GM18505 (cell line): ENCODE results near the gene ADGRD2.

Experiments used
- ATAC-seq: cut with Tn5 transposase; IDR thresholded peaks from one replicate; pipeline ENCODE4 v1.9.1; 2021; ENCODE audit not compliant: unreplicated experiment
- POLR2A ChIP-seq: IDR thresholded peaks from 4 replicates; pipeline ENCODE4 v1.6.1; 2011; ENCODE audit warnings: borderline replicate concordance; ENCODE audit not compliant: insufficient read depth, insufficient read length; ENCODE audit errors: extremely low read depth

Gene ADGRD2

GRCh38 chr9:124456341-124457078, 6.3 kb downstream of the ADGRD2 start:
- no peak for ATAC-seq
- no peak for TF ChIP-seq POLR2A

DNA sequence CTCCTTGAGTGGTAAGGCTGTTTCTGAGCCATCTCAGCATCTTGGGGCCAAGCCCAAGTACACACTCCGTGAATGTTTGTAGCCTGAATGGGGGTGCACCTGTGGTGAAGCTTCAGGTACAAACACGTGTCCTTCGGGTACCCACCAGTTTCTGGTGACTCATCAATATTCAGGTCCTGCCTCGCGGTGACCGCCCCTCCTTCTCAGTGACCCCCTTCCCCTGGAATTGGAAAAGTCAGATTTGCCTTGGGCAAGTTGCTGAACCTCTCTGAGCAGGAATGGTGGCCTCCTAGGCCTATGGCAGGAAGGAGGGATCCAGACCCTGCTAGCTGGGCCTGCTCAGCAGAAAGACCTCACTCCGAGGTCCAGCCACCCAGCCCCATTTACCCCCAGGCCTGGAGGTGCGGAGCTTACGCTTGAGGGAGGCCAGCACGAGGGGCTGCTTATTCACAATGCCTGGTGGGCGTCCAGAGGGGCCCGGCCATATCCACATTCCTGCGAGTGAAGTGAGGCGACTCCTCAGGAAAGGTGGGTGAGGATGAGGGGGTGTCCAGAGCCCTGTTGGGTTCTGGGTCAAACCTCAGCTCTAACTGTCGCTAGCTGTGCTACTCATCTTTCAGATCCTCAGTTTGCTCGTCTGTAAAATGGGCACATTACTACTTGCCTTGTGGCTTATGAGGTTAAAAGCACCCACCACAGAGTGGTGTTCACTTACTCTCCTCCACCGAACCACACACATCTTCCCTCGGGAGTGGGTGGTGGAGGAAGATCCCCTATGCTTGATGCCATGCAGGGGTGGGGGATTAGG, 7.0 kb downstream of the ADGRD2 start:
- ATAC-seq, result no peak
- no peak for TF ChIP-seq POLR2A

GRCh38 chr9:124457887-124458431, 7.7 kb downstream of the ADGRD2 start:
- ATAC-seq, result no peak
- TF ChIP-seq POLR2A, result no peak

GRCh38 chr9:124458441-124458840, 8.2 kb downstream of the ADGRD2 start:
- TF ChIP-seq POLR2A, result no peak
- no peak for ATAC-seq

- ATAC-seq, result no peak
- TF ChIP-seq POLR2A, result no peak
Measured at GRCh38 chr9:124462739-124463138, 12.5 kb downstream of the ADGRD2 start.

DNA sequence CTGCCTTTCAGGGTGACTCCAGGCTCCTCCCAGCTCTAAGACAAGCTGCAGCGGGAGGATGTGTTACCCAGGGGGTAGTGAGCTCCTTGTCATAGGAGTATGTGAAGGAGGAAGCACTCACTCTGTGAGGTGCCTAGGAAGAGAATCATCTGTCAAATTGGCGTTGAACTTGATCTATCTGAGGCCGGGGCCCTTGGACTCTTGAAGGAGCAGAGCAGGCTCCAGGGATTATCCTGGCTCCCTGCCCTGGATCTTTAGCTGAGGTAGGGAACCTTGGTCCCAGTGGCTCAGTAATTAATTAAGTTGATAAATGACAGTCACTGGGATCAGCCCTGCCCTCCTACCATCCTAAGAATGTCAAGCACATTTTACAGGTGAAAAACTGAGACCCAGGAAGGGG, 15.5 kb downstream of the ADGRD2 start:
- no peak for TF ChIP-seq POLR2A
- no peak for ATAC-seq

GRCh38 chr9:124467410-124468060, 17.3 kb downstream of the ADGRD2 start:
- TF ChIP-seq POLR2A, result no peak
- ATAC-seq, result no peak

DNA sequence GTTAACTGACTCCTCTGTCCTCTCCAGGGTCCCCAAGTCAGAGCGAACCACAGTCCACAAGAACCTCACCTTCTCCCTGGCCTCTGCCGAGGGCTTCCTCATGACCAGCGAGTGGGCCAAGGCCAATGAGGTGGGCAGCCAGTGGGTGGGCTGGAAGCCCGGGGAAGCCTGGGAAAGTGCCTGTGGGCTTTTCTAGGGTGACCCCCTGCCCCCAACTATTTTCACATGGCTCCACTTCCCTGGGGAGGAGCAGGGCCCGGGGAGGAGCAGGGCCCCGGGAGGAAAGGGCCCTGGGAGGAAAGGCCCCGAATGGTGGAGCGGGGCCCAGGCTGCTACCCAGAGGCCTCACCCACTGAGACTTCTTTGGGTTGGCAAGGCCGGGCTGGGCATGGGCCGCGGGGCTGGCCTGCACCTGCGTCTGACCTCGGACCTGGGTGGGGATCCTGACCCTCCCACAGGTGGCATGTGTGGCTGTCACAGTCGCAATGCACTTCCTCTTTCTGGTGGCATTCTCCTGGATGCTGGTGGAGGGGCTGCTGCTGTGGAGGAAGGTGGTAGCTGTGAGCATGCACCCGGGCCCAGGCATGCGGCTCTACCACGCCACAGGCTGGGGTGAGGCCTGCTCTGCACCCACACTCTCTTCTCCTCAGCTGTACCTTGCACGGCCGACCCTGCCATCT, 17.9 kb downstream of the ADGRD2 start:
- ATAC-seq, result no peak
- no peak for TF ChIP-seq POLR2A

DNA sequence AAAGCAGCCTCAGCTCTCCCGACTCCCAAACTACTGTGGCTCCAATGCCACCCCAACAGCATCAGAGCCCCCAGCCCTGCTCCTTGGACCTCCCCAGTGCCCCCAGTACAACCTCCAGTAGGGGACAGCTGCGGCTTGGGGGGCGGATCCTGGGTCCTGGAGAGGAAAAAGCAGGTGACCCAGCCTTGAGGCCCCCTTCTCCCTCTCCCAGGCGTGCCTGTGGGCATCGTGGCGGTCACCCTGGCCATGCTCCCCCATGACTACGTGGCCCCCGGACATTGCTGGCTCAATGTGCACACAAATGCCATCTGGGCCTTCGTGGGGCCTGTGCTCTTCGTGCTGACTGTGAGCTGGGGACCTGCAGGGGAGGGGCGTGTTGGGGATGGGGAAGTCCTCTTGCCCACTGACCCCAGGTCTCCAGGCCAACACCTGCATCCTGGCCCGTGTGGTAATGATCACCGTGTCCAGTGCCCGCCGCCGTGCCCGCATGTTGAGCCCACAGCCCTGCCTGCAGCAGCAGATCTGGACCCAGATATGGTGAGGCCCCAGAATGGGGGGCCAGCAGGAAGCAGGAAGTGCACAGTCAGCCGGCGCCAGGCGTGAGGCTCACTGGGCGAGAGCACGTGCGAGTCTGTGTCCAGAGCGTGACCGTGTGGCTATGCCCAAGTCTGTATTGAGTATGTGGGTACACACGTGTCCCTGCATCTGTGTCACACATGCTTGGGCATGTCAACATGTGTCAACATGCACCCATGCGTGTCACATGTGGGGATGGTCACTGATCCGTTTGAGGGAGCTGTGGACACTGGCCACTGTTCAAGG, 19.0 kb downstream of the ADGRD2 start:
- ATAC-seq, result no peak

GRCh38 chr9:124470306-124470705, 20.1 kb downstream of the ADGRD2 start:
- TF ChIP-seq POLR2A, result no peak
- ATAC-seq, result no peak

More for the DNA sequence above, 19.0 kb downstream of the ADGRD2 start:
- TF ChIP-seq POLR2A, result no peak

GRCh38 chr9:124470726-124471125, 20.5 kb downstream of the ADGRD2 start:
- ATAC-seq, result no peak
- no peak for TF ChIP-seq POLR2A

DNA sequence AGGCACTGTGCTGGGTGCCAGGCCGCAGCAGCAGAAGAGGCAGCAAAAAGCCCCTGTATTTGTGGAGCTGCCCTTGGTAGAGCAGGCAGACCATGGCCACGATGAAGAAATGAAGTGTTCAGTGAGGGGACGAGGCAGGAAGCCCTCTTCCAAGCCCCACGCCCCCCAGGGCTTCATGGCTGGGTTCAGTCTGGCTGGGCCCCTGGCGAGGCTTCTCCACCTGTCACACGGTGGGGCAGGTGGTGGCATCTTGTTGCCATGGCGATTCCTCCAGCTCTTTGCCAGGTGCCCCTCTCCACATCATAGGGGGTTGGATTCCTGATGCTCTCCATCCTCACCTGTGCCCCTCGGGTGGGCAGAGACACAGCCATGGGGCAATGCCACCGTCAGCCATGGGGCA, 21.5 kb downstream of the ADGRD2 start:
- ATAC-seq, result no peak
- TF ChIP-seq POLR2A, result no peak
